HepG2 (cell line): ENCODE data around the gene IFT52. TPM values are rescaled to one million over a fixed set of nuclear protein-coding genes. Genes with fewer than 3 reads are reported as not detected.

Source experiments
- AKAP8 ChIP-seq: sonication (generic); formaldehyde crosslinking; IDR thresholded peaks from 2 replicates; pipeline ENCODE4 v1.5.1; 2020; ENCODE audit warnings: mild to moderate bottlenecking, missing genetic modification reagents
- EED ChIP-seq: sonication (generic); formaldehyde crosslinking; IDR thresholded peaks from 2 replicates; pipeline ENCODE4 v1.5.0; 2020; ENCODE audit warnings: mild to moderate bottlenecking, missing genetic modification reagents
- GLI4 ChIP-seq: sonication (generic); formaldehyde crosslinking; IDR thresholded peaks from 2 replicates; pipeline ENCODE4 v1.5.1; 2020; ENCODE audit warnings: missing genetic modification reagents, mild to moderate bottlenecking, moderate library complexity, borderline replicate concordance
- MTF1 ChIP-seq: sonication (generic); formaldehyde crosslinking; IDR thresholded peaks from 2 replicates; pipeline ENCODE4 v1.5.0; 2020; ENCODE audit warnings: missing genetic modification reagents
- RXRA ChIP-seq: sonication (generic); formaldehyde crosslinking; IDR thresholded peaks from 2 replicates; pipeline ENCODE4 v1.5.1; 2020; ENCODE audit warnings: missing genetic modification reagents
- SIX4 ChIP-seq: sonication (generic); formaldehyde crosslinking; IDR thresholded peaks from 2 replicates; pipeline ENCODE4 v1.4.0; 2020; ENCODE audit warnings: missing genetic modification reagents
- SRY ChIP-seq: sonication (generic); formaldehyde crosslinking; IDR thresholded peaks from 2 replicates; pipeline ENCODE4 v1.8.0; 2022; ENCODE audit warnings: mild to moderate bottlenecking, missing genetic modification reagents
- UBTF ChIP-seq: sonication (generic); formaldehyde crosslinking; IDR thresholded peaks from 2 replicates; pipeline ENCODE4 v1.4.0; 2020; ENCODE audit warnings: mild to moderate bottlenecking, missing genetic modification reagents
- ZGPAT ChIP-seq: IDR thresholded peaks from 2 replicates; pipeline ENCODE4 v1.6.1; 2016; ENCODE audit warnings: mild to moderate bottlenecking
- ZNF142 ChIP-seq: sonication (generic); formaldehyde crosslinking; IDR thresholded peaks from 2 replicates; pipeline ENCODE4 v1.4.0; 2020; ENCODE audit warnings: missing genetic modification reagents
- ZNF609 ChIP-seq: sonication (generic); formaldehyde crosslinking; IDR thresholded peaks from 2 replicates; pipeline ENCODE4 v1.4.0; 2020; ENCODE audit warnings: mild to moderate bottlenecking, missing genetic modification reagents, borderline replicate concordance
- ZNF703 ChIP-seq: sonication (generic); formaldehyde crosslinking; IDR thresholded peaks from 2 replicates; pipeline ENCODE4 v1.5.1; 2020; ENCODE audit warnings: missing genetic modification reagents, mild to moderate bottlenecking, moderate library complexity, borderline replicate concordance
- ZNF768 ChIP-seq: sonication (generic); formaldehyde crosslinking; IDR thresholded peaks from 2 replicates; pipeline ENCODE4 v1.4.0; 2020; ENCODE audit warnings: missing genetic modification reagents
- polyA plus RNA-seq, 8 experiments: library from polyadenylated mRNA; depleted of rRNA in 3 of 8; stranded (reverse) in 7 of 8; unstranded in 1 of 8; fragments of >200 nt; fragmentation: Illumina TruSeq in 4 of 8; extraction: Trizol in 4 of 8; gene quantifications; 2 replicates each; pipeline versions ENCODE4 v1.2.1 to v1.2.3, GENCODE V29; 2011 to 2016; ENCODE audit warnings: low read depth in 4 of 8, missing spikeins in 1 of 8, mixed read lengths in 1 of 8; ENCODE audit not compliant: insufficient read depth in 1 of 8
- total RNA-seq, 5 experiments: library from RNA; depleted of rRNA; stranded (reverse); fragments of >200 nt; fragmentation: Illumina TruSeq; extraction: Trizol; gene quantifications; 2 replicates each; pipeline ENCODE4 v1.2.3, GENCODE V29; 2016; ENCODE audit warnings: low read depth in 1 of 5

IFT52 gene
- total and polyA plus RNA-seq, 2 of the 13 experiments (the other 11 are each of a cell fraction or from before 2014, with no cell fraction given), result 48.0 to 64.0 TPM

GRCh38 chr20:43590392-43591303, at the start of gene IFT52 (continued):
- TF ChIP-seq SRY (CRISPR knock-in tag), result peak; percentile 91
- TF ChIP-seq ZNF703, result 0 out of 2 replicates have a peak, but pooled peaks have one; percentile 13
- peak; percentile 88 for TF ChIP-seq MTF1
- peak; percentile 76; the same call in 1 of the 2 replicates for TF ChIP-seq SIX4
- peak; percentile 89 for TF ChIP-seq ZNF768 (CRISPR knock-in tag)
- peak; percentile 85 for TF ChIP-seq ZNF142
- TF ChIP-seq GLI4 (CRISPR knock-in tag), result peak; percentile 92
- peak; percentile 90 for TF ChIP-seq ZGPAT (CRISPR knock-in tag)
- 0 out of 2 replicates have a peak, but pooled peaks have one; percentile 63 for TF ChIP-seq EED (CRISPR knock-in tag)
- no peak for TF ChIP-seq AKAP8
- peak; percentile 88 for TF ChIP-seq UBTF (CRISPR knock-in tag)
- TF ChIP-seq RXRA (CRISPR knock-in tag), result peak; percentile 85
- peak; percentile 68 for TF ChIP-seq ZNF609 (CRISPR knock-in tag)
